OCI-LY7 (cell line): ENCODE data around the gene C22orf23. TPM values are rescaled to one million over a fixed set of nuclear protein-coding genes. Genes with fewer than 3 reads are reported as not detected.

Experiments used
- BruUV-seq: library from RNA; stranded (reverse); fragments of 400-500 nt; replicated peaks from 2 replicates; lab custom pipeline; 2021; lab: Mats Ljungman, UMichigan
- CTCF ChIA-PET: fragments of 300-600 bp; sonication (Branson Sonifier 250); formaldehyde crosslinking; loops from one replicate; lab custom pipeline; 2022; ENCODE audit warnings: antibody characterized with exemption; ENCODE audit not compliant: unreplicated experiment; lab: Charles Lee
- POLR2A ChIA-PET: fragments of 300-600 bp; sonication (Branson Sonifier 250); formaldehyde crosslinking; loops from one replicate; lab custom pipeline; 2022; ENCODE audit warnings: antibody characterized with exemption; lab: Charles Lee
- DNase-seq: peaks from one replicate; pipeline ENCODE4 v3.0.0-alpha.2; 2015; ENCODE audit warnings: low spot score
- H2AFZ ChIP-seq: fragments of 200-600 bp; sonication (generic), shearing (Covaris generic); 2 replicates; pipeline ENCODE4 v1.6.1; 2014; ENCODE audit warnings: mild to moderate bottlenecking, antibody characterized with exemption, low read length, moderate library complexity
- H3K27ac ChIP-seq: fragments of 200-600 bp; sonication (generic); 2 replicates; pipeline ENCODE4 v1.5.1; 2014; ENCODE audit warnings: mixed run types, low read depth, mild to moderate bottlenecking, moderate library complexity, low read length, inconsistent platforms; ENCODE audit not compliant: poor library complexity, severe bottlenecking
- H3K36me3 ChIP-seq: fragments of 200-600 bp; sonication (generic); 2 replicates; pipeline ENCODE4 v1.6.1; 2014; ENCODE audit warnings: mild to moderate bottlenecking, antibody characterized with exemption, low read length, moderate library complexity, mixed read lengths; ENCODE audit not compliant: insufficient read depth
- H3K4me1 ChIP-seq: fragments of 200-600 bp; sonication (generic); 2 replicates; pipeline ENCODE4 v1.5.1; 2014; ENCODE audit warnings: mild to moderate bottlenecking, low read length; ENCODE audit not compliant: insufficient read depth, poor library complexity, severe bottlenecking
- H3K4me2 ChIP-seq: fragments of 200-600 bp; sonication (generic); 2 replicates; pipeline ENCODE4 v1.6.1; 2014; ENCODE audit warnings: mild to moderate bottlenecking, low read length
- H3K4me3 ChIP-seq: fragments of 200-600 bp; sonication (generic); 2 replicates; pipeline ENCODE4 v1.5.1; 2014; ENCODE audit warnings: mild to moderate bottlenecking, low read depth, low read length; ENCODE audit not compliant: poor library complexity, severe bottlenecking
- H3K79me2 ChIP-seq: fragments of 200-600 bp; sonication (generic); 2 replicates; pipeline ENCODE4 v1.6.1; 2016; ENCODE audit warnings: low read depth, mild to moderate bottlenecking, low read length, moderate library complexity, mixed read lengths; ENCODE audit not compliant: insufficient read depth
- H3K9me2 ChIP-seq: fragments of 200-600 bp; sonication (generic); 2 replicates; pipeline ENCODE4 v1.6.1; 2016; ENCODE audit warnings: mild to moderate bottlenecking, low read length, mixed read lengths; ENCODE audit not compliant: insufficient read depth
- H3K9me3 ChIP-seq: fragments of 200-600 bp; sonication (generic); 2 replicates; pipeline ENCODE4 v1.6.1; 2014; ENCODE audit warnings: mild to moderate bottlenecking, mixed run types, low read length, mixed read lengths
- H4K20me1 ChIP-seq: fragments of 200-600 bp; sonication (generic); 2 replicates; pipeline ENCODE4 v1.6.1; 2014; ENCODE audit warnings: mild to moderate bottlenecking, antibody characterized with exemption, low read length, moderate library complexity, mixed read lengths; ENCODE audit not compliant: insufficient read depth
- EZH2phosphoT487 ChIP-seq: fragments of 200-600 bp; sonication (generic); IDR thresholded peaks from 2 replicates; pipeline ENCODE4 v1.6.1; 2018; ENCODE audit warnings: low read depth, borderline replicate concordance, mild to moderate bottlenecking, mixed run types, antibody characterized with exemption, low read length, moderate library complexity, mixed read lengths
- intact Hi-C: fragments of 100-400 bp; cut with micrococcal nuclease; formaldehyde crosslinking; loops from one replicate; pipeline ENCODE4 v1.10.0; 2022; ENCODE audit not compliant: unreplicated experiment
- total RNA-seq, 2 experiments: library from RNA; depleted of rRNA in 1 of 2; stranded (reverse); fragments of >200 nt in 1 of 2; shearing (Covaris generic) in 1 of 2; gene quantifications; 2 replicates each; pipeline ENCODE4 v1.2.3, GENCODE V29; 2014 to 2022
- TF ChIP-seq, protein P1 (sequence below): fragments of 200-600 bp; sonication (generic); conservative IDR thresholded peaks from 2 replicates; pipeline ENCODE4 v1.5.1; 2014; ENCODE audit warnings: mild to moderate bottlenecking, antibody characterized with exemption, low read length, moderate library complexity, mixed read lengths

Gene C22orf23
- total RNA-seq, 2 experiments from 2014 or later: 0.57 to 1.2 TPM

GRCh38 chr22:37973271-37974170, 20.1 kb upstream of the C22orf23 start:
- Histone ChIP-seq H3K36me3 (peaks cover 14% of the 10 kb centered on the region), H3K9me2 (no peaks in the 10 kb centered on the region), H4K20me1 (no peaks in the 10 kb centered on the region), H3K4me2 (no peak overlapping the region), H3K9me3 (no peaks in the 10 kb centered on the region), H3K4me1 (no peaks in the 10 kb centered on the region), H3K79me2 (no peaks in the 10 kb centered on the region), H2AFZ (no peak overlapping the region), H3K4me3 (no peak overlapping the region), H3K27ac (no peak overlapping the region)
- no peak for TF ChIP-seq EZH2phosphoT487
- TF ChIP-seq, protein P1, sequence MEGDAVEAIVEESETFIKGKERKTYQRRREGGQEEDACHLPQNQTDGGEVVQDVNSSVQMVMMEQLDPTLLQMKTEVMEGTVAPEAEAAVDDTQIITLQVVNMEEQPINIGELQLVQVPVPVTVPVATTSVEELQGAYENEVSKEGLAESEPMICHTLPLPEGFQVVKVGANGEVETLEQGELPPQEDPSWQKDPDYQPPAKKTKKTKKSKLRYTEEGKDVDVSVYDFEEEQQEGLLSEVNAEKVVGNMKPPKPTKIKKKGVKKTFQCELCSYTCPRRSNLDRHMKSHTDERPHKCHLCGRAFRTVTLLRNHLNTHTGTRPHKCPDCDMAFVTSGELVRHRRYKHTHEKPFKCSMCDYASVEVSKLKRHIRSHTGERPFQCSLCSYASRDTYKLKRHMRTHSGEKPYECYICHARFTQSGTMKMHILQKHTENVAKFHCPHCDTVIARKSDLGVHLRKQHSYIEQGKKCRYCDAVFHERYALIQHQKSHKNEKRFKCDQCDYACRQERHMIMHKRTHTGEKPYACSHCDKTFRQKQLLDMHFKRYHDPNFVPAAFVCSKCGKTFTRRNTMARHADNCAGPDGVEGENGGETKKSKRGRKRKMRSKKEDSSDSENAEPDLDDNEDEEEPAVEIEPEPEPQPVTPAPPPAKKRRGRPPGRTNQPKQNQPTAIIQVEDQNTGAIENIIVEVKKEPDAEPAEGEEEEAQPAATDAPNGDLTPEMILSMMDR: no peak
- ChIA-PET CTCF (no interaction called here), POLR2A (no interaction called here)
- no peak for DNase-seq
- BruUV-seq: no TSS peak
- intact Hi-C loops: no loop called here

DNA sequence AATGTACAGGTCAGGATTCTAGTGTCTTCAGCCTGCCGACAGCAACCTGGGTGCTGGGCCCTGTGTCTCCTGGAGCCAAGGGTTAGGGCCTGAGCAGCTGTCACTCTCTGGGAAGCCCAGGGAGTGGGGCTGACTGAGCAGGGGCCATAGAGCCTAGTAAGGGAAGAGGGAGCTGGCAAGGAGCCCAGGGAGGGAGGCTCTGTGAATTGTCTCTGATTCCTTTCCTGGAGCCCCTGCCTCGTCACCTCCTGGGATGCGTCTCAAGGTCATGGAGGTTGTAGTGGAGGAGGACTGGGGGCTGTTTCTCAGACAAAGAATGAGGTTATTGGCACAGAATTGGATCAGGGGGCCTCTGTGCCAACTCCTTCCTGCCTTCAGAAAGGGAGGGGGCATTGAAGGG, 19.1 kb upstream of the C22orf23 start:
- Histone ChIP-seq H4K20me1 (no peaks in the 10 kb centered on the region), H3K9me3 (no peaks in the 10 kb centered on the region), H3K4me1 (no peaks in the 10 kb centered on the region), H3K79me2 (no peaks in the 10 kb centered on the region), H2AFZ (no peak overlapping the region), H3K36me3 (peaks cover 24% of the 10 kb centered on the region), H3K4me3 (no peak overlapping the region), H3K9me2 (no peaks in the 10 kb centered on the region), H3K27ac (no peak overlapping the region), H3K4me2 (no peak overlapping the region)
- intact Hi-C loops: no loop called here
- ChIA-PET CTCF (no interaction called here), POLR2A (no interaction called here)
- no peak for TF ChIP-seq EZH2phosphoT487
- TF ChIP-seq, protein P1: no peak
- no peak for DNase-seq
- BruUV-seq: no TSS peak
